Measurements from ENCODE around the gene AOPEP. TPM values are rescaled to one million over a fixed set of nuclear protein-coding genes. Genes with fewer than 3 reads are reported as not detected.

AOPEP gene
- total and polyA plus RNA-seq, 2 of the 13 experiments (the other 11 are each of a cell fraction or from before 2014, with no cell fraction given), result 22.2 to 41.6 TPM

- no peak for TF ChIP-seq ZNF652 (CRISPR knock-in tag; IDR thresholded peaks at IDR 0.05; ENCODE audit: borderline replicate concordance, low read depth)
- peak; percentile 79 for TF ChIP-seq HNF4G (IDR thresholded peaks at IDR 0.05; ENCODE audit: borderline replicate concordance, low read depth, low read length)
- TF ChIP-seq HNF4G (CRISPR knock-in tag; IDR thresholded peaks at IDR 0.05; ENCODE audit: borderline replicate concordance, low read depth), result no peak
Observed at GRCh38 chr9:94993160-94993820, 266.8 kb downstream of the AOPEP start (continued).

- intact Hi-C loops (cut with micrococcal nuclease; ENCODE audit: unreplicated experiment) (no loop called here), in situ Hi-C loops (cut with HindIII; ENCODE audit: extremely low pct_ligation_motif_present, low pct_unique_long_range_greater_than_20kb) (no loop called here)
- POLR2A ChIA-PET, result no interaction called here
- TF ChIP-seq JUND (CRISPR knock-in tag; IDR thresholded peaks at IDR 0.05), result no peak
- TF ChIP-seq ZNF547 (CRISPR knock-in tag; IDR thresholded peaks at IDR 0.05), result no peak
- 0 out of 2 replicates have a peak, but pooled peaks have one; percentile 28 for TF ChIP-seq ZBTB38 (CRISPR knock-in tag; IDR thresholded peaks at IDR 0.05)
- no peak for TF ChIP-seq REXO4 (CRISPR knock-in tag; IDR thresholded peaks at IDR 0.05; ENCODE audit: borderline replicate concordance)
- no peak overlapping the region for H2AFZ ChIP-seq (ENCODE audit: low read length)
- no peaks in the 10 kb centered on the region for H3K9me3 ChIP-seq (ENCODE audit: low read length)
- no peaks in the 10 kb centered on the region for H4K20me1 ChIP-seq (ENCODE audit: insufficient read depth, low read length)
- FAIRE-seq (no peak), ATAC-seq (no peak), DNase-seq (ENCODE audit: low spot score) (no peak)
- peak overlapping the region; percentile 95 for H3K27ac ChIP-seq (ENCODE audit: extremely low read length, insufficient read depth, low read length)
- peaks cover 36% of the 10 kb centered on the region for H3K79me2 ChIP-seq (ENCODE audit: insufficient read depth, low read length)
- 76% methylated on average over 7 of the region's 7 CpGs for WGBS (ENCODE audit: low lambda C conversion rate)
- H3K9ac ChIP-seq (ENCODE audit: insufficient read depth, low read depth, low read length), result peak overlapping the region; percentile 85
- H3K4me1 ChIP-seq (ENCODE audit: insufficient read depth, low read length), result peaks cover 83% of the 10 kb centered on the region
- peak overlapping the region; percentile 96 for H3K4me2 ChIP-seq (ENCODE audit: low read depth, low read length)
- no peaks in the 10 kb centered on the region; a peak in 1 of 5 replicates for H3K36me3 ChIP-seq (replicated peaks in 1 of 2; ENCODE audit: control insufficient read depth in 1 of 2, insufficient read depth in 2 of 2, low read length in 2 of 2)
- BruUV-seq (replicated peaks), result no TSS peak
- no peaks in the 10 kb centered on the region for H3K27me3 ChIP-seq (ENCODE audit: control insufficient read depth in 1 of 2, insufficient read depth in 2 of 2, low read length in 2 of 2)
- peak overlapping the region in 2 of 3 experiments; percentile 64 to 66; a peak in 4 of 6 replicates for H3K4me3 ChIP-seq (replicated peaks in 1 of 3; ENCODE audit: insufficient read depth in 1 of 3, low read depth in 2 of 3, low read length in 3 of 3)
- CTCF ChIA-PET (ENCODE audit: low intra/inter-chr PET ratio, low total read pairs), result no interaction called here
Observed at GRCh38 chr9:94993821-94994165, 267.3 kb downstream of the AOPEP start.
